NCI-H2029 (cell line): ENCODE results near the gene OGFOD3.
"Not testable (repeated sequence)": the region's sequence is repeated elsewhere in the genome, so short reads cannot be mapped to it uniquely, and the experiment has no call there.

Experiments
- DNase-seq: peaks from one replicate; lab custom pipeline; 2025; lab: John Stamatoyannopoulos, UW

The OGFOD3 gene

GRCh38 chr17:82433560-82434215 is 15.3 kb upstream of the OGFOD3 start:
- no peak for DNase-seq

GRCh38 chr17:82432017-82432416 is 13.6 kb upstream of the OGFOD3 start:
- no peak for DNase-seq

- no peak for DNase-seq
Measured at GRCh38 chr17:82429824-82430223, 11.4 kb upstream of the OGFOD3 start.

GRCh38 chr17:82428546-82428945 is 10.2 kb upstream of the OGFOD3 start:
- DNase-seq = no peak

GRCh38 chr17:82424863-82425159 is 6.4 kb upstream of the OGFOD3 start:
- DNase-seq = no peak

GRCh38 chr17:82424001-82424862 is 5.8 kb upstream of the OGFOD3 start:
- peak; percentile 12 for DNase-seq

- no peak for DNase-seq
Measured at GRCh38 chr17:82419540-82419939, 1.2 kb upstream of the OGFOD3 start.

- DNase-seq = no peak
Measured at GRCh38 chr17:82416771-82417170, 1.6 kb downstream of the OGFOD3 start.

GRCh38 chr17:82416264-82416663 is 2.1 kb downstream of the OGFOD3 start:
- no peak for DNase-seq

- no peak for DNase-seq
Measured at GRCh38 chr17:82415786-82416185, 2.6 kb downstream of the OGFOD3 start.

- DNase-seq = no peak
Measured at GRCh38 chr17:82415336-82415735, 3.0 kb downstream of the OGFOD3 start.

- DNase-seq = no peak
Measured at GRCh38 chr17:82414548-82415281, 3.7 kb downstream of the OGFOD3 start.

GRCh38 chr17:82412535-82413520 is 5.6 kb downstream of the OGFOD3 start:
- peak; percentile 75 for DNase-seq

GRCh38 chr17:82412081-82412480 is 6.3 kb downstream of the OGFOD3 start:
- not testable (repeated sequence) for DNase-seq

GRCh38 chr17:82411396-82412053 is 6.9 kb downstream of the OGFOD3 start:
- no peak for DNase-seq

GRCh38 chr17:82410014-82410716 is 8.2 kb downstream of the OGFOD3 start:
- no peak for DNase-seq

GRCh38 chr17:82408938-82409318 is 9.5 kb downstream of the OGFOD3 start:
- no peak for DNase-seq

GRCh38 chr17:82408288-82408937 is 10.0 kb downstream of the OGFOD3 start:
- DNase-seq = no peak

GRCh38 chr17:82407255-82407654 is 11.1 kb downstream of the OGFOD3 start:
- no peak for DNase-seq

- no peak for DNase-seq
Measured at GRCh38 chr17:82406131-82406671, 12.2 kb downstream of the OGFOD3 start.
